Spleen (tissue), 7 donors: ENCODE measurements around the gene CSE1L.

ENCODE experiments used
- POLR2A ChIP-seq, 3 donors: fragments of 450-650 bp; IDR thresholded peaks; one replicate each; pipeline ENCODE4 v1.5.1; 2017; ENCODE audit warnings: antibody characterized with exemption in 3 of 3, mild to moderate bottlenecking in 1 of 3
- POLR2AphosphoS5 ChIP-seq, 3 donors: sonication (generic); formaldehyde crosslinking; IDR thresholded peaks; one replicate each; pipeline ENCODE4 v1.5.1; 2017; ENCODE audit warnings: antibody characterized with exemption in 3 of 3
- TF ChIP-seq, protein P1 (sequence below), 11 experiments: fragments of 200-600 bp in 7 of 11; fragments of 450-650 bp in 4 of 11; sonication (generic) in 4 of 11; IDR thresholded peaks in 8 of 11; conservative IDR thresholded peaks in 3 of 11; 1 replicate in 7 of 11; 2 replicates in 4 of 11; pipeline versions ENCODE4 v1.4.0 to v1.8.0; 2016 to 2021; ENCODE audit warnings: antibody characterized with exemption in 11 of 11, inconsistent platforms in 4 of 11, mild to moderate bottlenecking in 1 of 11
- donor health status: DM: no; HTN: no; CAD: no; lungs with moderate emphysema.
- donor health status: DM: no; HTN: no; CAD: no.
- donor health status: DM: no; HTN: no; CAD: no.

DNA sequence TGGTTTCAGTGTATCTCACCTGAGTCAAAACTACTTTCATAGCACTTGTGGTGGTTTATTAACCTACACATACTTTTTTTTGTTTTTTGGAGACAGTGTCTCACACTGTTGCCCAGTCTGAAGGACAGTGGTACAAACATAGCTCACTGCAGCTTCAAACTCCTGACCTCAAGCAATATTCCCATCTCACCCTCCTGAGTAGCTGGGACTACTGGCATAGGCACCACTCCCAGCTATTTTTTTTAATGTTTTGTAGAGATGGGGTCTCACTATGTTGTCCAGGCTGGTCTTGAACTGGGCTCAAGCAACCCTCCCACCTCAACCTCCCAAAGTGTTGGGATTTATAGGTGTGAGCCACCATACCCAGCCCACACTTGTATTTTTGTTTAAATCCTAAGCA, 92.3 kb downstream of the CSE1L start:
- TF ChIP-seq POLR2A (IDR thresholded peaks at IDR 0.05) (no peak), POLR2AphosphoS5 (IDR thresholded peaks at IDR 0.05) (no peak)
- TF ChIP-seq, protein P1, sequence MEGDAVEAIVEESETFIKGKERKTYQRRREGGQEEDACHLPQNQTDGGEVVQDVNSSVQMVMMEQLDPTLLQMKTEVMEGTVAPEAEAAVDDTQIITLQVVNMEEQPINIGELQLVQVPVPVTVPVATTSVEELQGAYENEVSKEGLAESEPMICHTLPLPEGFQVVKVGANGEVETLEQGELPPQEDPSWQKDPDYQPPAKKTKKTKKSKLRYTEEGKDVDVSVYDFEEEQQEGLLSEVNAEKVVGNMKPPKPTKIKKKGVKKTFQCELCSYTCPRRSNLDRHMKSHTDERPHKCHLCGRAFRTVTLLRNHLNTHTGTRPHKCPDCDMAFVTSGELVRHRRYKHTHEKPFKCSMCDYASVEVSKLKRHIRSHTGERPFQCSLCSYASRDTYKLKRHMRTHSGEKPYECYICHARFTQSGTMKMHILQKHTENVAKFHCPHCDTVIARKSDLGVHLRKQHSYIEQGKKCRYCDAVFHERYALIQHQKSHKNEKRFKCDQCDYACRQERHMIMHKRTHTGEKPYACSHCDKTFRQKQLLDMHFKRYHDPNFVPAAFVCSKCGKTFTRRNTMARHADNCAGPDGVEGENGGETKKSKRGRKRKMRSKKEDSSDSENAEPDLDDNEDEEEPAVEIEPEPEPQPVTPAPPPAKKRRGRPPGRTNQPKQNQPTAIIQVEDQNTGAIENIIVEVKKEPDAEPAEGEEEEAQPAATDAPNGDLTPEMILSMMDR (IDR thresholded peaks at IDR 0.05 in 8 of 11, conservative IDR thresholded peaks at IDR 0.05 in 3 of 11) = no peak
